HL-60 (cell line): ENCODE data around the gene FAH.

Experiments
- DNase-seq, 2 experiments: peaks; one replicate each; pipeline ENCODE4 v3.0.0-alpha.2; 2010 to 2020; ENCODE audit warnings: low read depth in 1 of 2, low spot score in 1 of 2
- H3K27ac ChIP-seq: fragments of 250-450 bp; sonication (Bioruptor Pico); replicated peaks from 2 replicates; pipeline ENCODE4 v1.5.1; 2020; ENCODE audit warnings: mild to moderate bottlenecking, moderate library complexity
- H3K27me3 ChIP-seq: fragments of 250-450 bp; sonication (Bioruptor Pico); 2 replicates; pipeline ENCODE4 v1.5.1; 2021; ENCODE audit warnings: mild to moderate bottlenecking, moderate library complexity; ENCODE audit not compliant: insufficient read depth, poor library complexity, severe bottlenecking
- H3K4me3 ChIP-seq: replicated peaks from 2 replicates; pipeline ENCODE4 v1.5.1; 2011; ENCODE audit warnings: mild to moderate bottlenecking, control low read depth, low read length; ENCODE audit not compliant: insufficient read depth
- GABPA ChIP-seq: IDR thresholded peaks from 2 replicates; pipeline ENCODE4 v1.6.1; 2012; ENCODE audit warnings: low read depth
- POLR2AphosphoS5 ChIP-seq: IDR thresholded peaks from 2 replicates; pipeline ENCODE4 v1.6.1; 2012; ENCODE audit warnings: low read depth
- REST ChIP-seq: IDR thresholded peaks from 2 replicates; pipeline ENCODE4 v1.6.1; 2012; ENCODE audit warnings: low read depth; ENCODE audit not compliant: insufficient replicate concordance
- SPI1 ChIP-seq: IDR thresholded peaks from 2 replicates; pipeline ENCODE4 v1.6.1; 2012; ENCODE audit warnings: low read depth, mild to moderate bottlenecking, borderline replicate concordance
- TF ChIP-seq, protein P1 (sequence below): IDR thresholded peaks from one replicate; pipeline ENCODE4 v1.5.1; 2011; ENCODE audit warnings: low read length, control low read depth, inconsistent platforms; ENCODE audit not compliant: insufficient read depth

Gene FAH

GRCh38 chr15:80171787-80172186 lies 19.0 kb downstream of the FAH start:
- TF ChIP-seq POLR2AphosphoS5 = no peak
- no peak for TF ChIP-seq GABPA
- no peaks in the 10 kb centered on the region for H3K27me3 ChIP-seq
- no peak overlapping the region for H3K27ac ChIP-seq
- DNase-seq = no peak
- H3K4me3 ChIP-seq = no peak overlapping the region

GRCh38 chr15:80172401-80172800 lies 19.6 kb downstream of the FAH start:
- Histone ChIP-seq H3K4me3 (no peak overlapping the region), H3K27me3 (no peaks in the 10 kb centered on the region), H3K27ac (no peak overlapping the region)
- TF ChIP-seq REST (no peak), SPI1 (no peak), GABPA (no peak), POLR2AphosphoS5 (no peak)
- TF ChIP-seq, protein P1, sequence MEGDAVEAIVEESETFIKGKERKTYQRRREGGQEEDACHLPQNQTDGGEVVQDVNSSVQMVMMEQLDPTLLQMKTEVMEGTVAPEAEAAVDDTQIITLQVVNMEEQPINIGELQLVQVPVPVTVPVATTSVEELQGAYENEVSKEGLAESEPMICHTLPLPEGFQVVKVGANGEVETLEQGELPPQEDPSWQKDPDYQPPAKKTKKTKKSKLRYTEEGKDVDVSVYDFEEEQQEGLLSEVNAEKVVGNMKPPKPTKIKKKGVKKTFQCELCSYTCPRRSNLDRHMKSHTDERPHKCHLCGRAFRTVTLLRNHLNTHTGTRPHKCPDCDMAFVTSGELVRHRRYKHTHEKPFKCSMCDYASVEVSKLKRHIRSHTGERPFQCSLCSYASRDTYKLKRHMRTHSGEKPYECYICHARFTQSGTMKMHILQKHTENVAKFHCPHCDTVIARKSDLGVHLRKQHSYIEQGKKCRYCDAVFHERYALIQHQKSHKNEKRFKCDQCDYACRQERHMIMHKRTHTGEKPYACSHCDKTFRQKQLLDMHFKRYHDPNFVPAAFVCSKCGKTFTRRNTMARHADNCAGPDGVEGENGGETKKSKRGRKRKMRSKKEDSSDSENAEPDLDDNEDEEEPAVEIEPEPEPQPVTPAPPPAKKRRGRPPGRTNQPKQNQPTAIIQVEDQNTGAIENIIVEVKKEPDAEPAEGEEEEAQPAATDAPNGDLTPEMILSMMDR = no peak
- no peak for DNase-seq

- no peak overlapping the region for H3K27ac ChIP-seq
- TF ChIP-seq, protein P1 = peak; percentile 58
- TF ChIP-seq POLR2AphosphoS5 (no peak), SPI1 (no peak), GABPA (no peak)
- no peak overlapping the region for H3K4me3 ChIP-seq
- peak; percentile 48 to 71 for DNase-seq
- no peaks in the 10 kb centered on the region for H3K27me3 ChIP-seq
These were observed 20.4 kb downstream of the FAH start for GRCh38 chr15:80173022-80173759.

DNA sequence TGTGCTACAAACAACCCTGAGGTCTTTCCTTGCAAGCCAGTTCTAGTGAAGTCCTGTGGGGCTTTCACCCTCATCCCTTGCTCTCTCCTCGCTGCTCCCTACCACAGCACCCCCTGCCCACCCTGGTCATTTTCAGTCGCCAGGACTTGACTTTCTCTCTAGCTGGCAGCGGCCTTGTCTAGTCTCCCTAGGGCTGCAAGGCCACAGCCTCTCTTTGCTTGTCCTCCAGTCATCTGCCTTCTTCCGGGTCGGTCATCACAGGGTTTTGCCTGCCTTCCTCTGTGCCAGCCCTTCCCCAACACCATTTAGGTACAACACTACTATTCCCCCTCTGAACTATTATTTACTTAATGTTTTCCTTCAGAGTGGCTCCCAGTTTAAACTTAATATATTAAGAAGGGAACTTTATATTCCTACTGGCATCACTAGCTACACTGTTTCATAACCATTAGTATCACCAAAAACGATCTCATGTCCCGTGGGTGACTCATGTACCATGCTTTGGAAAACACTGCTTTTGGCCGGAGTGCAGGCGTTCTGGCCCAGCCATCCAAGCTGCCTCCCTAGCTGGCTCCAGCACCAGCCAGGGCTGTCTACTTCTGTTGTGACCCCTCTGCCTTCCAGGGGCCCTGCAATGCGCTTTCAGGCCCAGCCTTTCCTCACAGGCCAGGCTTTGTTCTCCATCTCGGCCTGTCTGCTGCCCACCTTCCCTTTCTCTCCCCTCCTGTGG lies 21.4 kb downstream of the FAH start:
- no peak for DNase-seq
- Histone ChIP-seq H3K27ac (no peak overlapping the region), H3K27me3 (no peaks in the 10 kb centered on the region), H3K4me3 (no peak overlapping the region)
- TF ChIP-seq POLR2AphosphoS5 (no peak), REST (no peak), SPI1 (no peak), GABPA (no peak)
- TF ChIP-seq, protein P1 = no peak
